ENCODE results near the gene NUP50.
A peak's percentile ranks its signal among the peaks of the same experiment; 100 is the strongest.

The NUP50 gene

GRCh38 chr22:45226503-45227186 lies 62.9 kb downstream of the NUP50 start:
- peak in 29 of 51 donors; percentile 25 to 84 (median 50) for DNase-seq

DNA sequence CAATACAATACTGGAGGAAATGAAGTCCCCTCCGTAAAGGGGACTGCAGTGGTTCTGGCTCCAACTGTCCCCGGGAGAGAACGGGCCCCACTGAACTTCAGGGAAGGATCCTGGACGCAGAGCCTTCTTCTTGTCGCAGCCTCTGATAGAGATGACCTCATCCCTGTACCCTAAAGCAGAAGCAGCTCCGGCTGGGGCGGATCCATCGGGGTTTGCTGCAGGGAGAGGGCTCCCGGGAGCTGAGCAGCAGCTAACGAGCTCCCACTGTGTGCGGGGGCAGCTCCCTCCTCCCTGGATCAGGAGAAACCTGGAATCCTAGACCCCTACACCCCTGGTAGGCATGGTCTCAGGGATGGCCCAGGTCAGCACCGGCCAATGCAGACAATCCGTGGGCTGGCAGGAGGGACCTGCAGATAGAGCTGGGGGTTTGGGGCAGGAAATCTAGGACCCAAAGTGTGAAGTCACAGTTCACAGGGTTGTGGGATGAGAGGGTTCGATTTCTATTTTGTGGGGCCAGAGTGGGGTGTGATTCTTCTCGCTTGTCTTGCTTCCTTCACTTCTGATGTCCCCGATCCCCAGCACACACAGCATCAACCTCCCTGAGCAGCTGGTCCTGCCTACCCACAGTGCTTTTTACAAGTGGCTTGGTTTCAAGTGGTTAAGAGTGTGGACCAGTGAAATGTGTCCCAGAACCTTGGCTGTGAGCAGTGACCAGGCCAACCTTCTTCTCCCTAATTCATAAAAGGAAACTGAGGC lies 64.1 kb downstream of the NUP50 start:
- peak in 15 of 51 donors; percentile 19 to 70 (median 51) for DNase-seq

DNA sequence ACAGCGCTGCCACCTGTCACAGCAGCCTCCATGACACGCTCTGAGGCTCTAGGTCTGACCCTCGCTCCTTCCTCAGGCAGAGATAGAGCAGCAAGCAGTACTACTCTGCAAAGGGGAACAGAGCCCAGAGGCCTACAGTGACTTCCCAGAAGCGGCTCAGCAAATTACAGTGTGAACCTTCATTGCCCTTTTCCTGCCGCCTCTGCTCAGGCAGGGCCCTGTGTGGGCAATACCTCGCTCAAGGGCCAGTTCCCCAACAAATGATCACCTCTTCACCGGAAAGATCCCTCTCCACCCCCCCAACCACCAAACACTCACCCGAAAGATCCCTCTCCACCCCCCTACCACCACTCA lies 64.7 kb downstream of the NUP50 start:
- DNase-seq, result no peak

GRCh38 chr22:45229181-45229580 lies 65.5 kb downstream of the NUP50 start:
- no peak for DNase-seq

- DNase-seq, result no peak
These were observed 66.4 kb downstream of the NUP50 start for GRCh38 chr22:45230026-45230721.

GRCh38 chr22:45231293-45231692 lies 67.6 kb downstream of the NUP50 start:
- DNase-seq, result no peak

GRCh38 chr22:45233386-45233785 lies 69.7 kb downstream of the NUP50 start:
- DNase-seq, result no peak

DNA sequence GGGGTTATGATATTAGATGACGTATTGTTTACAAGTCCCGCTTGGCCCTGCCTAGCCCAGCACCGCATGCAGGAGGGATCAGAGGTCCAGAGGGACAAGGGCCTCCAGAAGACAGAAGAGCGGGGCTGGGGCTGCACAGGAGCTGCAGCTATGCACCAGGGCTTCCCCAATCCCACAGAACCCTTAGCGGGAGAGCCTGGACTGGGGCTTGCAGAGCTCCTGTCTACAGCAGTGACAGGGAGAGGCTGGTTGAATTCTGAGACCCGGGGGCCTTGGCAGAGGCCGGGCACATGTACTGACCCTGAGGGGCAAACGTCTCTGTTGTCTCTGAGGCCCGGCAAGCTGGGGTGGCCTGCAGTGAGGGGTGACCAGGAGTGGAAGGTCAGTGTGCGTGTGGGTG lies 70.1 kb downstream of the NUP50 start:
- no peak for DNase-seq

DNA sequence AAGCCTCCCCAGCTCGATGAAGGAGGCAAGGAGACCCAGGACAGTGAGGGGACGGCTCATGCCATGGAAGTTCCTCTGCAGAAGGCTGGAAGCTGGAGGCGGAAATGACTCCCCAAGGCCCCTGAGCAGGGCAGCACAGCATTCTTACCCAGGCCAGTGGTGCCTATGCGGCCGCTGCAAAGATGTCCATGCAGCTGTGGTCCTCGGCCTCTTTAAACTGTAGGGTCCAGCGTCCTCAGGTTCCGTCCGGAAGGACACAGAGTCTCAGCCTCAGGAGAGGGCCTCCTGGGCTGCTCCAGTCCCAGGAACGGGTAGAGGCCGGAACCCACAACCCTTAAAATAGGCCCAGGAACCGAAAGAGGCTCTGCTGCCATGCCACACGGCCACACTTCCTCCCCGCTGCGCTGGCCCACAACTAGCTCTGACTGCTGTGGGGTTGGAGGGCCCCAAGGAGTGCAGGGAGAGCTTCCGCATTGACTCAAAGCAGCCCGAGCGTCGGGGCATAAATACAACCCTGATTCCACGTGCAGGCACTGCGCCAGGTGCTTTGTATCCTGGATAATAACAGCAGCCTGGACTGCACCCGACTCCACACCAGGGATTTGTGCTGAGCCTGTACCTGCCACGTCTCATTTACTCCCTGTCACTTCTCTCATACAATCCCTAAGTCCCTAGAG lies 71.5 kb downstream of the NUP50 start:
- DNase-seq, result peak in 13 of 51 donors; percentile 18 to 45 (median 26)

DNA sequence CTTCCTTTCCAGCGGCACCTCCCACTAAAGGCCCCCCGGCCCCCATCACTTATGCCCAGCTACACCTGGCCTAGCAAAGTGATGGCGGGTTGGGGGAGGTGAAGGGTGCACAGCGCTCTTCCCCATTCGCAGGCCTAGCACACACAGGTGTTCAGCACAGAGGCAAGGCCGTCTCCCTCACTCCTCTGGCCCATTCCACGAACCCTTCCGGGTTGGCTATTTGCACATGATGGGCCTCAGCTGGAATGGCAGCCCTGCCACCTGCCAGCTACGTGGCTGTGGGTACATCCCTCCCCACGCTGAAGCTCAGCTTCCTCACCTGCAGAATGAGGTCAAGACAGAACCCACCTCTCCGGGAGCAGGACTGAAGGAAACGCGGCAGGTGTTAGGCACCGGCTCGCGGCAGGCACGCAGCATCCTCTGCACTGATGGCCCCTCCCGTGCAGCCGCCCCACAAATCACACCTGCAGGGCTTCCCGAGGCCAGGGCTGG lies 72.2 kb downstream of the NUP50 start:
- DNase-seq, result no peak

DNA sequence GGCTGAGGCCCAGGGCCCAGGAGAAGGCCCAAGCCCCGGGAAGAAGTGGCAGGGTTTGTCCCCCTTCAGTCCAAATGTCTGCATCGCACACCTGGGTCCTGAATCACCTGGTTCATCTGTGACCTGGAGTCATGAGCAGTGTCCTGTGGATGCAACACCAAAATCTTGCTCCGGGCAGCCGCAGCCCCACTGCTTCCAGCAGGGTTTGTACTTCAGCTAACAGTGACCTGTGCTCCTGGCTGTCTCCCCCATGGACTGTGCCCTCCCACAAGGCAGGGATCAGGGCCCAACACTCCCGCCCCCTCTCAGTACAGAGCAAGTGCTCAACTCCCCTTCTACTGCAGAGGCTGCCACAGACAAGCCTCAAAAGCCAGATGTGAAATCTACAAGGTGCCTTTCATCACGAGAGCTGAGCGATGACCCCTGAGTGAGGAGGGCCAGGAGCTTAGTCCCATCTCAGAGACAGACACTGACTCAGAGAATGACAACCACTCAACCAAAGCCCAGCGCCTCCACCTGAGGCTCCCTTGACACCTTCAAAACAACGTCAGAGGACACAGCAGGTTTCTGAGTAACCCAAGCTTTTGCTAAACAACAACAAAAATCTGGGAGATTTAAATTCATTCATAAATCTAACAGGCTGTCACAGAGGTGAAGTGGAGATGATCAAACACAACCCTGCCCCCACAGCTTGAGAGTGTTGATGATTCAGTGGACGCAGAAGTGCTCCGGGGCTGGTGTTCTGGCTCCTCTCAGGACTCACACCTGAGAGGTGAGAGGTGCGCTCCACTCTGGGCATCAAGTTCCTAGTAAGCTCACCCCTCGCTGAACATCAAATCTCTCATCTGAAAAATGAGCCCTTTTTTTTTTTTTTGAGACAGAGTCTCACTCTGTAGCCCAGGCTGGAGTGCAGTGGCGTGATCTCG lies 73.6 kb downstream of the NUP50 start:
- DNase-seq, result no peak

Data from hypothalamus (tissue), 51 donors.